Measurements from ENCODE around the gene ZNF787.

Gene ZNF787

DNA sequence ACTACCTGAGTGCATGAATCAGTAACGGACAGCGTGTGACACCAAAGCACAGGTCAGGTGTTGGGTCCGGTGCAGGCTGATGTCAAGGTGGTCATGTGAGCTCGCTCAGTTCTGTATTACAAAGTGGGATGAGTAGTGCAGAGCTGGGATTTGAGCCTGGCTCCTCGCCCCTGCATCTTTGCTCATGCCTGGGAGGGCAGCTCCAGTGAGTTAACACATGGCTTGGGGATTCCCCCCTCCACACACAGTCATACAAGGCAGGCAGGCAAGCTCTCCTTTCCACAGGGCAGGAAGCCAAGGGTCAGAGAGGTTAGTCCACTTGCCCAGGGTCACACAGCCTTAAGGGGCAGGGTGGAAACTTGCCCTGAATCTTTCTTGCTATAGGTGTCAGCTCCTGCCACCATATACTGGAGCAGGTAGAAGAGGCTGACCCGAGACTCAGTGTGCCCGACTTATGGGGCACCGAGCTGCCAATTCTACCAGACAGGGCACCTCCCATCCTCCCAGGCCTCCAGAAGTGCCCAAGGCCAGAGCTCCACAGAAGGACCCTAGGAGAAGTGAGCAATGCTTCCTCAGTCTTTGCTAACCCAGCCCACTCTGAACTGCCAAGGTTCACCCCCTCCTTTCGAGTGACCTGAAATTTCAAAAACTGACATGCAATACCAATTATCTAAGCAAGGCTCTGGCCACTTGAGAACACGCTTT lies 35.4 kb downstream of the ZNF787 start:
- DNase-seq: no peak

DNA sequence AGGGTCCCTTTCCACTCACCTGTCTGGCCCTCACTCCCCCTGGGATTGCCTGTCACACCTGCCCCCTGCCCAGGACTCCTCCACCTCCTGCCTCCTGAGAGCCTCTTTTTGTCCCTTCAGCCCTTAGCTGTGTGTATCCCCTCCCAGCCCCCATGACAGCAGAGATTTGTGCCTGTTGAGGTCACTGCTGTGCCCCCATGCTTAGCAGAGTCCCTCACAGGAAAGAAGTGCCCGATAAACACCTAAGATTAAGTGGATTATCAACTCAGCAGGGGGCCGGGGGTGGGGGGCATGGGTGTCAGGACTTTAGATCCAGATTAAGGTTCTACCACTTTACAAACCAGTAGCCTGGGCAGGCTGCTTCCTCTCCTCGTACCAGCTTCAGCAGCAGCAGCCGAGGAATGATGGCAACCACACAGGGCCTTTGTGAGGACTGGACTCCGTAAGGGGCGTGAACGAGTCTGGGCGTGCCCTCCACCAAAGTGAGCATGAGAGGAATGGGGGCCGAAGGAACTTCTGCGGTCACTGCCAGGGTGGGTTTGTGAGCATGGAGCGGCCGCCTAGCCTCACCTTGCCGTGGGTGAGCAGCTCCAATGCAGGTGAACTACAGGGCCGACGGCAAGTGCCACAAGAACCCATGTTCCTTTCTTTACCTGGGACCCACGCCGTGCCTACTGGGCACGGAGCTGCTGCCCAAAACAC lies 36.1 kb downstream of the ZNF787 start:
- no peak for DNase-seq

DNA sequence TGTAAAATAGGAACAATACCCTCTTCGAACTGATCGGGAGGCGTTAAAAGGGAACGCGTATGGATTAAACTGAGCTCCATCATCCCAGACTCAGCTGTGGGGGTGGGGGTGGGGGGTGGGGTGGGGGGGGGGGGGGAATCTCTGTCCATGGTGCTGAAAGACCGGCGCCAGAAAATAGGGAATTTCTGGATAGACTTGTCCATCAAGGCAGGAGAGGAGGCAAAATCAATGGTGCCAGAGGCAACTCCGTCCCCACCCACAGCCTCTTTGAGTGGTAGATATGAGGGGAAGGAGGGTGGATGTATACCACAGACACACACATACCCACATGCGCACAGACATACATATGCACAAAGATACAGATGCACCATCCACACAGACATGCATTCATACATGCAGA lies 37.4 kb downstream of the ZNF787 start:
- DNase-seq: no peak

GRCh38 chr19:56080669-56081401 lies 40.3 kb downstream of the ZNF787 start:
- DNase-seq: peak; percentile 48

- DNase-seq: no peak
Observed at GRCh38 chr19:56079609-56080008, 41.5 kb downstream of the ZNF787 start.

GRCh38 chr19:56076498-56076897 lies 44.6 kb downstream of the ZNF787 start:
- peak; percentile 9 for DNase-seq

DNA sequence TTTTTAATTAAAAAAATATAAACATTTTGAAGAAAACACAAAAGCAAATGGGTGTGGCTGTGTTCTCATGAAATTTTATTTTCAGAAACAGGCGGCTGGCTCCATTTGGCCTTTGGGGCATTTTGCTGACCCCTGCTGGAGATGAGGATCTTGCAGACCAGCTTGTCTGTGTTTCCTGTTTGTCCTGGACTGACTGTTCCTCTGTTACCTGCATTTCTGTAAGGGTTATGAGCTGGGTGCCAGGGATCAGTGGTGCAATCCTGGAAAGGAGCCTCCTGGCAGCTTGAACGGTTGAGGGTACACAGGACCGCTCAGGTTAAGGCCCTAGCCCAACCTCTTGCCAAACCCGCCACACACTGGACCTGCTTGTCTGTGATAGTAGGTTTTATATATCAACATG lies 49.9 kb downstream of the ZNF787 start:
- DNase-seq: no peak

- DNase-seq: no peak
Observed at GRCh38 chr19:56069642-56070041, 51.5 kb downstream of the ZNF787 start.

DNA sequence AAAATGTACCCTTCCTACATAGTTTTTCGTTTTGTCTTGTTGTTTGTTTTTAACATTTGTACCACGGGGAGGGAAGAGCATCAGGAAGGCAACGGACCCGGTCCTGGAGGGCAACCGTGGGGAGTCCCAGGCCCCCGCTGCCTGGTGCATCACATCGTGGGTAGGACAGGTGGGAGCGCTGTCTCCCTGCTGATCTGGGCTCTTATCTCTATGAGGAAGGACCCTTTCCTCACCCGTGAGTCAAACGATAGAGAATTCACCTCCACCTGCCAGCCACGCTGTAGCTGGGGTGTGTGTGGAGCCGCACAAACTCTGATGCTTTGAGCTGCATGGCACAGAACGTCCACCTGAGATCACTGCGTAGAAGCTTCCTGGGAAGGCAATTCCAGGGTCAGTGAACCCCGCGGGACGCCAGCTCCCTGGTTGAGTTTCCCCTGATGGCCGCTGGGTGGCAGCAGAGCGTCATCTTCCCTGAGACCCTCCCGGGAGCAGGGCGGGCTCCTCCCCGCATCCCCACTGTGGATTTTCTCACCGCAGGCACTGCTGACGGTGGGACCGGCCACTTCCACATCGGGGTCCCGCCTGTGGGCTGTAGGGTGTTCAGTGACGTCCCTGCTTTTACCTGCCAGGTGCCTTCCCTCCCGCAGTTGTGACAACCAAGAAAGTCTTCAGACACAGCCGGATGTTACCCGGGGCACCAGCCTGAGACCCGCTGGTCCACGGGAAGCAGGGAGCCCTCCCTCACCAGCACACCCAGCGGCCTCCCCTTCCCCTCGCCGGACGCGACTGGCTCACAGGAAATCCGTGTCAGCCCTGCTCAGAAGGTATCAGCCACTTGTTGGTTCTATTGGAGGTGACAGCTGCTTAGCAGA lies 54.7 kb downstream of the ZNF787 start:
- DNase-seq: peak; percentile 6

GRCh38 chr19:56053596-56053995 lies 67.5 kb downstream of the ZNF787 start:
- DNase-seq: no peak
